Duodenal mucosa (tissue), 2 donors: ENCODE results near the gene SEMA6A.
"Not testable (repeated sequence)": the region's sequence is repeated elsewhere in the genome, so short reads cannot be mapped to it uniquely, and the experiment has no call there.

Experiments used
- H3K27ac ChIP-seq: one replicate; pipeline ENCODE4 v1.7.0; 2013; ENCODE audit warnings: low read depth, low read length
- H3K27me3 ChIP-seq, 2 donors: one replicate each; pipeline ENCODE4 v1.7.0; 2013; ENCODE audit warnings: low read length in 2 of 2, control low read depth in 1 of 2; ENCODE audit not compliant: insufficient read depth in 2 of 2, control insufficient read depth in 1 of 2
- H3K36me3 ChIP-seq, 2 donors: one replicate each; pipeline ENCODE4 v1.7.0; 2013; ENCODE audit warnings: low read length in 2 of 2, control low read depth in 1 of 2; ENCODE audit not compliant: insufficient read depth in 2 of 2, control insufficient read depth in 1 of 2
- H3K4me1 ChIP-seq, 2 donors: one replicate each; pipeline ENCODE4 v1.7.0; 2013; ENCODE audit warnings: low read length in 2 of 2, control low read depth in 1 of 2; ENCODE audit not compliant: insufficient read depth in 2 of 2, control insufficient read depth in 1 of 2
- H3K4me3 ChIP-seq, 2 donors: one replicate each; pipeline ENCODE4 v1.7.0; 2013; ENCODE audit warnings: low read length in 2 of 2, low read depth in 1 of 2
- H3K9ac ChIP-seq, 2 donors: one replicate each; pipeline ENCODE4 v1.7.0; 2013; ENCODE audit warnings: low read length in 2 of 2, low read depth in 1 of 2
- H3K9me3 ChIP-seq, 2 donors: one replicate each; pipeline ENCODE4 v1.7.0; 2013; ENCODE audit warnings: low read length in 2 of 2, control low read depth in 1 of 2; ENCODE audit not compliant: control insufficient read depth in 1 of 2

The SEMA6A gene

GRCh38 chr5:116554764-116555163 is 19.9 kb downstream of the SEMA6A start:
- Histone ChIP-seq H3K4me1 (peaks cover 1 to 11% of the 10 kb centered on the region in 2 donors), H3K27ac (no peak overlapping the region)

GRCh38 chr5:116553366-116553765 is 21.3 kb downstream of the SEMA6A start:
- Histone ChIP-seq H3K9ac (no peak overlapping the region), H3K27ac (no peak overlapping the region), H3K27me3 (no peaks in the 10 kb centered on the region), H3K4me3 (no peak overlapping the region), H3K9me3 (no peaks in the 10 kb centered on the region), H3K36me3 (no peaks in the 10 kb centered on the region), H3K4me1 (peaks cover 0 to 11% of the 10 kb centered on the region in 2 donors)

More at GRCh38 chr5:116554764-116555163, 19.9 kb downstream of the SEMA6A start:
- Histone ChIP-seq H3K4me3 (no peak overlapping the region), H3K9ac (no peak overlapping the region), H3K9me3 (no peaks in the 10 kb centered on the region), H3K27me3 (no peaks in the 10 kb centered on the region), H3K36me3 (no peaks in the 10 kb centered on the region)

GRCh38 chr5:116550082-116550481 is 24.5 kb downstream of the SEMA6A start:
- Histone ChIP-seq H3K27me3 (no peaks in the 10 kb centered on the region), H3K9me3 (peaks cover 7 to 11% of the 10 kb centered on the region in 2 donors), H3K9ac (no peak overlapping the region), H3K27ac (no peak overlapping the region), H3K4me3 (no peak overlapping the region), H3K36me3 (no peaks in the 10 kb centered on the region), H3K4me1 (peaks cover 7 to 33% of the 10 kb centered on the region in 2 donors)

GRCh38 chr5:116546743-116547124 is 27.9 kb downstream of the SEMA6A start:
- H3K4me3 ChIP-seq = peak overlapping the region in 1 of 2 donors; percentile 12
- H3K4me1 ChIP-seq = peaks cover 16 to 50% of the 10 kb centered on the region in 2 donors
- no peak overlapping the region for H3K9ac ChIP-seq
- no peak overlapping the region for H3K27ac ChIP-seq
- peaks cover 7 to 11% of the 10 kb centered on the region in 2 donors for H3K9me3 ChIP-seq
- no peaks in the 10 kb centered on the region for H3K27me3 ChIP-seq
- H3K36me3 ChIP-seq = no peaks in the 10 kb centered on the region

GRCh38 chr5:116546033-116546742 is 28.4 kb downstream of the SEMA6A start:
- Histone ChIP-seq H3K4me1 (peaks cover 16 to 50% of the 10 kb centered on the region in 2 donors), H3K27me3 (no peaks in the 10 kb centered on the region), H3K36me3 (no peaks in the 10 kb centered on the region), H3K9ac (no peak overlapping the region), H3K9me3 (peaks cover 7 to 11% of the 10 kb centered on the region in 2 donors), H3K4me3 (peak overlapping the region in 1 of 2 donors; percentile 12), H3K27ac (peak overlapping the region; percentile 23)

- Histone ChIP-seq H3K27ac (peak overlapping the region; percentile 23), H3K9me3 (peaks cover 7 to 11% of the 10 kb centered on the region in 2 donors), H3K4me1 (peaks cover 21 to 50% of the 10 kb centered on the region in 2 donors)
Measured at GRCh38 chr5:116545465-116545864, 29.2 kb downstream of the SEMA6A start.

GRCh38 chr5:116544531-116545241 is 29.9 kb downstream of the SEMA6A start:
- Histone ChIP-seq H3K4me1 (peaks cover 21 to 50% of the 10 kb centered on the region in 2 donors), H3K9me3 (peaks cover 7 to 11% of the 10 kb centered on the region in 2 donors), H3K27ac (peak overlapping the region; percentile 0), H3K27me3 (no peaks in the 10 kb centered on the region), H3K9ac (no peak overlapping the region), H3K4me3 (no peak overlapping the region), H3K36me3 (no peaks in the 10 kb centered on the region)

More at GRCh38 chr5:116545465-116545864, 29.2 kb downstream of the SEMA6A start:
- not testable (repeated sequence) for H3K36me3 ChIP-seq, H3K4me3 ChIP-seq, H3K27me3 ChIP-seq, H3K9ac ChIP-seq

- Histone ChIP-seq H3K9ac (no peak overlapping the region), H3K27ac (no peak overlapping the region)
Measured at GRCh38 chr5:116543501-116543900, 31.1 kb downstream of the SEMA6A start.

GRCh38 chr5:116542619-116543018 is 32.0 kb downstream of the SEMA6A start:
- no peak overlapping the region for H3K9ac ChIP-seq
- H3K36me3 ChIP-seq = no peaks in the 10 kb centered on the region
- H3K9me3 ChIP-seq = peaks cover 7 to 11% of the 10 kb centered on the region in 2 donors
- no peak overlapping the region for H3K27ac ChIP-seq
- peaks cover 21 to 41% of the 10 kb centered on the region in 2 donors for H3K4me1 ChIP-seq
- no peak overlapping the region for H3K4me3 ChIP-seq
- no peaks in the 10 kb centered on the region for H3K27me3 ChIP-seq

More at GRCh38 chr5:116543501-116543900, 31.1 kb downstream of the SEMA6A start:
- no peaks in the 10 kb centered on the region for H3K27me3 ChIP-seq
- H3K36me3 ChIP-seq = no peaks in the 10 kb centered on the region
- peaks cover 21 to 48% of the 10 kb centered on the region in 2 donors for H3K4me1 ChIP-seq
- H3K4me3 ChIP-seq = no peak overlapping the region
- peaks cover 7 to 11% of the 10 kb centered on the region in 2 donors for H3K9me3 ChIP-seq

- no peaks in the 10 kb centered on the region for H3K36me3 ChIP-seq
- no peak overlapping the region for H3K27ac ChIP-seq
- H3K4me1 ChIP-seq = peaks cover 32 to 40% of the 10 kb centered on the region in 2 donors
- no peak overlapping the region for H3K4me3 ChIP-seq
- no peak overlapping the region for H3K9ac ChIP-seq
- no peaks in the 10 kb centered on the region for H3K9me3 ChIP-seq
- no peaks in the 10 kb centered on the region for H3K27me3 ChIP-seq
Measured at GRCh38 chr5:116539222-116539621, 35.4 kb downstream of the SEMA6A start.
